GM23248 (cell line): Measurements from ENCODE around the gene GNAQ. TPM values are rescaled to one million over a fixed set of nuclear protein-coding genes. Genes with fewer than 3 reads are reported as not detected.
"Not testable (repeated sequence)": the region's sequence is repeated elsewhere in the genome, so short reads cannot be mapped to it uniquely, and the experiment has no call there.

Source experiments
- DNase-seq: peaks from one replicate; pipeline ENCODE4 v3.0.0-alpha.2; 2015
- H2AFZ ChIP-seq: fragments of 200-600 bp; sonication (generic); 2 replicates; pipeline ENCODE4 v1.6.1; 2016; ENCODE audit warnings: antibody characterized with exemption
- H3F3A ChIP-seq: fragments of 200-600 bp; sonication (generic); 2 replicates; pipeline ENCODE4 v1.6.1; 2016; ENCODE audit warnings: mild to moderate bottlenecking, antibody characterized with exemption, mixed run types; ENCODE audit not compliant: insufficient read depth
- H3K27ac ChIP-seq: fragments of 200-600 bp; sonication (generic); 2 replicates; pipeline ENCODE4 v1.5.1; 2016; ENCODE audit warnings: mild to moderate bottlenecking
- H3K27me3 ChIP-seq: fragments of 200-600 bp; sonication (generic); replicated peaks from 2 replicates; pipeline ENCODE4 v1.6.1; 2016; ENCODE audit warnings: mild to moderate bottlenecking; ENCODE audit not compliant: insufficient read depth
- H3K36me3 ChIP-seq: fragments of 200-600 bp; sonication (generic); 2 replicates; pipeline ENCODE4 v1.6.1; 2016; ENCODE audit warnings: low read depth, mild to moderate bottlenecking
- H3K4me1 ChIP-seq: fragments of 200-600 bp; sonication (generic); 2 replicates; pipeline ENCODE4 v1.6.1; 2016; ENCODE audit warnings: mild to moderate bottlenecking; ENCODE audit not compliant: insufficient read depth
- H3K4me2 ChIP-seq: fragments of 200-600 bp; sonication (generic); one replicate; pipeline ENCODE4 v1.6.1; 2016; ENCODE audit warnings: mild to moderate bottlenecking; ENCODE audit not compliant: unreplicated experiment
- H3K4me3 ChIP-seq: fragments of 200-600 bp; sonication (generic); 2 replicates; pipeline ENCODE4 v1.5.1; 2016; ENCODE audit warnings: mild to moderate bottlenecking
- H3K79me2 ChIP-seq: fragments of 200-600 bp; sonication (generic); 2 replicates; pipeline ENCODE4 v1.6.1; 2016; ENCODE audit warnings: mild to moderate bottlenecking; ENCODE audit not compliant: insufficient read depth
- H3K9ac ChIP-seq: fragments of 200-600 bp; sonication (generic); 2 replicates; pipeline ENCODE4 v1.6.1; 2016; ENCODE audit warnings: mild to moderate bottlenecking
- H3K9me2 ChIP-seq: fragments of 200-600 bp; sonication (generic); 2 replicates; pipeline ENCODE4 v1.6.1; 2016; ENCODE audit warnings: mixed run types, mild to moderate bottlenecking, moderate library complexity; ENCODE audit not compliant: insufficient read depth
- H3K9me3 ChIP-seq: fragments of 200-600 bp; sonication (generic); one replicate; pipeline ENCODE4 v1.6.1; 2017; ENCODE audit warnings: low read depth
- H4K20me1 ChIP-seq: fragments of 200-600 bp; sonication (generic); 2 replicates; pipeline ENCODE4 v1.6.0; 2016; ENCODE audit not compliant: insufficient read depth
- EZH2 ChIP-seq: fragments of 200-600 bp; sonication (generic); IDR thresholded peaks from 2 replicates; pipeline ENCODE4 v1.6.1; 2018; ENCODE audit warnings: antibody characterized with exemption, mild to moderate bottlenecking; ENCODE audit not compliant: insufficient read depth, poor library complexity, severe bottlenecking
- EZH2phosphoT487 ChIP-seq: fragments of 200-600 bp; sonication (generic); IDR thresholded peaks from 2 replicates; pipeline ENCODE4 v1.6.1; 2018; ENCODE audit warnings: antibody characterized with exemption, moderate library complexity, mild to moderate bottlenecking, low read depth; ENCODE audit not compliant: insufficient read depth
- WGBS, 2 experiments: methylation state at CpG; one replicate each; pipeline ENCODE4 v1.1.6; 2015 to 2017; ENCODE audit warnings: low lambda C conversion rate in 2 of 2, low coverage in 1 of 2; ENCODE audit errors: missing lambda C conversion rate in 2 of 2; 5-methylcytosine and 5-hydroxymethylcytosine counted together
- in situ Hi-C: fragments of 300-500 bp; cut with MboI; formaldehyde crosslinking; loops from 2 replicates; pipeline ENCODE4 v1.15.0; 2020
- polyA plus RNA-seq: library from polyadenylated mRNA; unstranded; fragments of >200 nt; fragmentation: Nextera tagmentation; extraction: Ambion mirVana; gene quantifications from 2 replicates; pipeline ENCODE4 v1.2.1, GENCODE V29; 2016
- total RNA-seq: library from RNA; depleted of rRNA; stranded (reverse); fragments of >200 nt; shearing (Covaris generic); gene quantifications from 2 replicates; pipeline ENCODE4 v1.2.3, GENCODE V29; 2014

GNAQ gene
- total and polyA plus RNA-seq, 2 experiments from 2014 or later: 11.5 to 32.7 TPM

GRCh38 chr9:78070521-78070920 lies 38.9 kb upstream of the GNAQ start:
- Histone ChIP-seq H3K4me3 (no peak overlapping the region), H3K36me3 (no peaks in the 10 kb centered on the region), H3K27me3 (no peaks in the 10 kb centered on the region), H3K79me2 (no peaks in the 10 kb centered on the region), H2AFZ (no peak overlapping the region), H3F3A (no peaks in the 10 kb centered on the region), H3K9ac (no peak overlapping the region), H3K27ac (no peak overlapping the region), H4K20me1 (no peaks in the 10 kb centered on the region), H3K9me2 (no peaks in the 10 kb centered on the region), H3K4me2 (no peak overlapping the region), H3K4me1 (no peaks in the 10 kb centered on the region), H3K9me3 (no peaks in the 10 kb centered on the region)
- WGBS, 2 experiments: 10 to 20% methylated on average over 2 of the region's 2 CpGs
- in situ Hi-C loops: no loop called here
- DNase-seq: no peak
- TF ChIP-seq EZH2: no peak
- TF ChIP-seq EZH2phosphoT487: no peak

GRCh38 chr9:78064075-78064474 lies 32.5 kb upstream of the GNAQ start:
- no peaks in the 10 kb centered on the region for H3K36me3 ChIP-seq
- no peak overlapping the region; the same call in 1 of the 2 replicates for H2AFZ ChIP-seq
- no peak overlapping the region for H3K4me3 ChIP-seq
- no peaks in the 10 kb centered on the region for H3K79me2 ChIP-seq
- H3K27me3 ChIP-seq: no peaks in the 10 kb centered on the region
- in situ Hi-C loops: no loop called here
- no peaks in the 10 kb centered on the region for H3K4me1 ChIP-seq
- no peaks in the 10 kb centered on the region for H4K20me1 ChIP-seq
- H3K4me2 ChIP-seq: no peak overlapping the region
- no peak overlapping the region for H3K9ac ChIP-seq
- no peak for TF ChIP-seq EZH2
- TF ChIP-seq EZH2phosphoT487: no peak
- peak; percentile 14 for DNase-seq
- no peaks in the 10 kb centered on the region for H3K9me3 ChIP-seq
- WGBS, 2 experiments: 6 to 8% methylated on average over 3 of the region's 3 CpGs
- H3K9me2 ChIP-seq: no peaks in the 10 kb centered on the region
- no peak overlapping the region for H3K27ac ChIP-seq
- H3F3A ChIP-seq: no peaks in the 10 kb centered on the region

- no peak overlapping the region for H3K4me2 ChIP-seq
- no peak for TF ChIP-seq EZH2
- no peak for TF ChIP-seq EZH2phosphoT487
- in situ Hi-C loops: no loop called here
- DNase-seq: no peak
- no peak overlapping the region for H3K27ac ChIP-seq
- H3K36me3 ChIP-seq: no peaks in the 10 kb centered on the region
- H3K4me1 ChIP-seq: no peaks in the 10 kb centered on the region
- no peaks in the 10 kb centered on the region for H3K79me2 ChIP-seq
- H3F3A ChIP-seq: no peaks in the 10 kb centered on the region
- no peaks in the 10 kb centered on the region for H3K9me3 ChIP-seq
- H4K20me1 ChIP-seq: no peaks in the 10 kb centered on the region
- no peak overlapping the region for H3K4me3 ChIP-seq
- H3K27me3 ChIP-seq: no peaks in the 10 kb centered on the region
- WGBS, 2 experiments: 70 to 73% methylated on average over 3 of the region's 3 CpGs
- H3K9ac ChIP-seq: no peak overlapping the region
- H3K9me2 ChIP-seq: no peaks in the 10 kb centered on the region
- H2AFZ ChIP-seq: no peak overlapping the region
Measured at GRCh38 chr9:78062710-78063109, 31.1 kb upstream of the GNAQ start.

- H3K4me2 ChIP-seq, H3K9ac ChIP-seq, H3F3A ChIP-seq, H3K9me2 ChIP-seq, in situ Hi-C loops, H3K27me3 ChIP-seq, DNase-seq, H3K27ac ChIP-seq, H3K79me2 ChIP-seq, H3K36me3 ChIP-seq, H3K9me3 ChIP-seq, H3K4me3 ChIP-seq, H4K20me1 ChIP-seq, H2AFZ ChIP-seq, H3K4me1 ChIP-seq: not testable (repeated sequence)
- 56 to 57% methylated on average over 7 of the region's 7 CpGs for WGBS, 2 experiments
Measured at GRCh38 chr9:78054218-78054617, 22.6 kb upstream of the GNAQ start.

GRCh38 chr9:78053627-78054026 lies 22.0 kb upstream of the GNAQ start:
- Histone ChIP-seq H3F3A (no peaks in the 10 kb centered on the region), H3K9me2 (no peaks in the 10 kb centered on the region), H3K4me3 (no peak overlapping the region), H3K27me3 (peaks cover 4% of the 10 kb centered on the region; the same call in 1 of the 2 replicates), H2AFZ (no peak overlapping the region), H3K9me3 (no peaks in the 10 kb centered on the region), H3K4me2 (no peak overlapping the region), H3K36me3 (no peaks in the 10 kb centered on the region), H3K79me2 (no peaks in the 10 kb centered on the region), H3K27ac (no peak overlapping the region), H3K4me1 (no peaks in the 10 kb centered on the region), H4K20me1 (no peaks in the 10 kb centered on the region), H3K9ac (no peak overlapping the region)
- DNase-seq: no peak
- 65 to 82% methylated on average over 3 of the region's 3 CpGs for WGBS, 2 experiments
- TF ChIP-seq EZH2phosphoT487 (no peak), EZH2 (no peak)
- in situ Hi-C loops: no loop called here
